AG04450 (cell line): Measurements from ENCODE around the gene KRT9. TPM values are rescaled to one million over a fixed set of nuclear protein-coding genes. Genes with fewer than 3 reads are reported as not detected.

Experiments used
- CTCF ChIA-PET: fragments of 300-600, 350-600 bp; formaldehyde crosslinking; extraction: SDS; loops from one replicate; lab custom pipeline; 2022; ENCODE audit warnings: antibody characterized with exemption, inconsistent platforms; lab: Charles Lee
- POLR2A ChIA-PET: fragments of 350-600 bp; formaldehyde crosslinking; extraction: SDS; loops from one replicate; lab custom pipeline; 2021; ENCODE audit warnings: antibody characterized with exemption, inconsistent platforms; lab: Yijun Ruan, JAX
- DNase-seq: peaks from one replicate; pipeline ENCODE4 v3.0.0-alpha.2; 2011; ENCODE audit warnings: low read depth, low spot score
- H3K27ac ChIP-seq: one replicate; pipeline ENCODE4 v1.5.1; 2012; ENCODE audit warnings: low read depth, low read length, control low read depth
- H3K27me3 ChIP-seq: one replicate; pipeline ENCODE4 v1.6.0; 2012; ENCODE audit warnings: low read length; ENCODE audit not compliant: control insufficient read depth, insufficient read depth
- H3K4me3 ChIP-seq: 2 replicates; pipeline ENCODE4 v1.5.1; 2011; ENCODE audit warnings: mild to moderate bottlenecking, low read depth, low read length, control low read depth
- H3K9me3 ChIP-seq: 2 replicates; pipeline ENCODE4 v1.5.1; 2012; ENCODE audit warnings: low read length; ENCODE audit not compliant: control insufficient read depth, insufficient read depth
- CTCF ChIP-seq: IDR thresholded peaks from 2 replicates; pipeline ENCODE4 v1.5.1; 2011; ENCODE audit warnings: low read depth, low read length, control low read depth, inconsistent platforms
- polyA plus RNA-seq: library from polyadenylated mRNA; depleted of rRNA; stranded (reverse); fragments of >200 nt; gene quantifications from 2 replicates; pipeline ENCODE4 v1.2.3, GENCODE V29; 2011

Gene KRT9
- polyA plus RNA-seq, 1 experiment = not detected

DNA sequence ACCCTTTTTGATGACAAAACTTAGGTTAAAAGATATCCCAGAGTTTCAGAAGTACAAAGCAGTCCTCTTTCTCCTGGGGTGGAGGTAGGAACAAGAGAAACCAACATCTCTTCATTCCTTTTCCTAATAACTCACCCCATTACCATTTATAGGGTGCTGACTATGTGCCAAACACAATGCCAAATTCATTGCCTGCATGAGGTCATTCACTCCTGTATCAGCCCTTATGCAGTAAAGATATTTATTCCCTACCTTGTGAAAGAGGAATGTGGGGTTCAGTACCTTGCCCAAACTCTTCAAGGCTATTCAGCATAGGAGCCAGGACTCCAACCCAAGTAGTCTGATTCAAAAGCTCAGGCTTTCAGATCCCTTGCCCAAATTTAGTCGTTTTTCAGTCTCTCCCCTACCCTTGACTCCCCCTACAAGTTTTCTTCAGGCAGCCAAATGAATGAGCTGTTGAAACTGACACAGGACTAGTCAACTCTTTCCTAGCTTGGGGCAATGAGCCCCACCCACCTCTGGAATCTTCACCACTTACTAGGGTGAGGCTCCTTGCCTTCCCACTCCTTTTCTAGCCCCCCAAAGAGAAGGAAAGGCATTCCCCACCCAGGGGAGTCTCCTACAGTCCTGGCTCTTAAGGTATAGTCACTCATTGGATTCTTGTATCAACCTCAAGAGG lies 9.0 kb upstream of the KRT9 start:
- Histone ChIP-seq H3K27me3 (peaks cover 35% of the 10 kb centered on the region), H3K27ac (no peak overlapping the region), H3K4me3 (no peak overlapping the region), H3K9me3 (no peaks in the 10 kb centered on the region; the same call in 1 of the 2 replicates)
- no peak for TF ChIP-seq CTCF
- ChIA-PET POLR2A (no interaction called here), CTCF (interaction anchor here (0.8 kb wide), 1 partner anchor 68 kb away, joined by 8 read pairs; no protein-coding TSS in a partner anchor)
- DNase-seq = no peak

DNA sequence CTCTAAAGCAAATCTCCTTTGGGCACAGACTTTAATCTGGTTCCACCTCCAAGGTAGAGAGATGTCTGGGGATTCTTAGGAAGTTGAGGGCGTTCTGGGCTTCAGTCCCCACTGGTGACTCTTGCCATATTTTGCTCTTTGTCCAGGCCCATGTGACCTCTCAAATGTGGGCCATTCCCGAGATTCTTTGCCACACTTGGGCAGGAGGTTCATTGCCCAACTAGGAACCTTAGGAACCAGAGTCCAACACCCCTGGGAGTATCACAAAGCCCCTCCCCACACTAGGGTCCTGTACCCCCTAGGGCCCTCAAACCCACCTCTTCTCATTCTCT lies 8.4 kb upstream of the KRT9 start:
- TF ChIP-seq CTCF = no peak
- Histone ChIP-seq H3K27me3 (peaks cover 33% of the 10 kb centered on the region), H3K9me3 (no peaks in the 10 kb centered on the region; the same call in 1 of the 2 replicates), H3K4me3 (no peak overlapping the region), H3K27ac (no peak overlapping the region)
- POLR2A ChIA-PET = no interaction called here
- CTCF ChIA-PET = interaction anchor here (0.6 to 1.7 kb wide), 5 partner anchors 11 to 83 kb away, joined by 3 to 19 read pairs (median 4); no protein-coding TSS in a partner anchor
- no peak for DNase-seq

DNA sequence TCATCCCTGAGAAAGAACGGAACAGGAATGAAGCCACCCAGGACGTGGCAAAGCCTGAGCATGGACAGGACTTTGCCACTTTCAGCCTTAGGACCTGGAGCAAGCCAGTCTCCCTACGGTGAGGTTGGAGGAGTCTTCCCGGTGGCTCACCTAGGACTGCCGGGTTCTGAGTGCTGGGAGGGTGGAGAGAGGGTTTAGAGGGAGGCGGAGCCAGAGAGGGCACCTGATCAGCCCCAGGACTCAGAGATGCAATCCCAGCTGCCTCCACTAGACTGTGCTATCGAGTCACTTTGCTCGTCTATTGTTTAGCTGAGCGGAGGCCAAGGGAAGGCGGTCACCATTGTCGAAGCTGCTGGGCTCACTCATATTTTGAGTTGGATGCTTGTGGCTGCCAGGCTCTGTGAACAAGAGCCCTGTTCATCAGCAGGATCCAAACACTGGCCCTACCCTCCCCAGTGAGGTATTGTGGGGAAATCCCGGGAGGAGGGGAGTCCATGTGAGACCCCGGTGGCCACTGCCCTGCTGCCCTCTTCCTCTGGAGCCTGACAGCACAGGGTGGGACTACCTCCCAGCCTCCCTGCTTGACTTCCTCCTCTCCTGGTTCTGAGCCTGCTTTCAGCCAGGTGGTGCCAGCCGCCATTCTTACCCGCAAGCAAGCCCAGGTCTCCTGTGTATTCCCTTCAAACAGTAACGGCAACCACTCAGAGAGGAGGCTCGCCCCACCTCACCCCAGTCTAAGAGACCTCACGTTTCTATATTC lies 7.8 kb upstream of the KRT9 start:
- POLR2A ChIA-PET = interaction anchor here (0.6 kb wide), 1 partner anchor 873 kb away, joined by 3 read pairs; no protein-coding TSS in a partner anchor
- peak; percentile 76 for TF ChIP-seq CTCF
- H3K27me3 ChIP-seq = peaks cover 28% of the 10 kb centered on the region

DNA sequence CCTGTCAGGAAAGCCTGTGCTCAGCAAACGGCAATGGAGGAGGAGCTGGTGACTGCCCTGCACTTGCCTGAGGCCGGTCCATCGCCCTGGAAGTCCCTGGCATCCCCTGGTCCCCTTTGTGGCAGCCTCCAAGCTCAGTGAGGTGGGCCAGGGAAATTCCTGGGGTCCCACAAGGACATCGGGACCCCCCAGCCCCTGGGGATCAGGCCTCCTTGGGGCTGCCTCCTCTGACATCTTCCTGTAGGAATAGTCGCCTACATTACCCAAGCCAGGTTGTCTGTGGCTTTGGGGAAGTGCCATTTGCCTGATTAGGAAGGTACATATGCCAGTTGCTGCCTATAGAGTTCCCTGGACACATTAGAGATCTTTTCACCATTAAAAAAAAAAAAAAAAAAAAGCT lies 7.1 kb upstream of the KRT9 start:
- POLR2A ChIA-PET = interaction anchor here (0.6 kb wide), 1 partner anchor 873 kb away, joined by 3 read pairs; no protein-coding TSS in a partner anchor

More for the DNA sequence above, 7.8 kb upstream of the KRT9 start:
- CTCF ChIA-PET = interaction anchor here (0.6 to 1.7 kb wide), 12 partner anchors 10 to 407 kb away, joined by 3 to 19 read pairs (median 4); no protein-coding TSS in a partner anchor
- DNase-seq = peak; percentile 6
- Histone ChIP-seq H3K27ac (no peak overlapping the region), H3K9me3 (no peaks in the 10 kb centered on the region; the same call in 1 of the 2 replicates), H3K4me3 (no peak overlapping the region)

More for the DNA sequence above, 7.1 kb upstream of the KRT9 start:
- DNase-seq = no peak
- TF ChIP-seq CTCF = no peak
- H3K27ac ChIP-seq = no peak overlapping the region
- CTCF ChIA-PET = interaction anchor here (0.6 to 1.7 kb wide), 11 partner anchors 13 to 406 kb away, joined by 3 to 19 read pairs (median 4); no protein-coding TSS in a partner anchor
- H3K4me3 ChIP-seq = no peak overlapping the region
- H3K9me3 ChIP-seq = no peaks in the 10 kb centered on the region; the same call in 1 of the 2 replicates
- peaks cover 28% of the 10 kb centered on the region for H3K27me3 ChIP-seq
